Measurements from ENCODE around the gene CX3CL1.
"Not testable (repeated sequence)": the region's sequence is repeated elsewhere in the genome, so short reads cannot be mapped to it uniquely, and the experiment has no call there.

The CX3CL1 gene

GRCh38 chr16:57357330-57358085, 14.8 kb upstream of the CX3CL1 start:
- DNase-seq (ENCODE audit: extremely low read depth in 1 of 2, low read depth in 1 of 2): no peak

GRCh38 chr16:57358086-57358420, 14.2 kb upstream of the CX3CL1 start:
- no peak for DNase-seq (ENCODE audit: extremely low read depth in 1 of 2, low read depth in 1 of 2)

GRCh38 chr16:57358527-57359095, 13.7 kb upstream of the CX3CL1 start, which contains the start of gene CCL22:
CCL22 (plus strand) TSS chr16:57358783; CDS start chr16:57358817, 34 bp downstream.
- peak in 1 of 2 donors; percentile 37 for DNase-seq (ENCODE audit: extremely low read depth in 1 of 2, low read depth in 1 of 2)

GRCh38 chr16:57360321-57360935, 11.9 kb upstream of the CX3CL1 start:
- no peak for DNase-seq (ENCODE audit: extremely low read depth in 1 of 2, low read depth in 1 of 2)

- DNase-seq (ENCODE audit: extremely low read depth in 1 of 2, low read depth in 1 of 2): no peak
Observed at GRCh38 chr16:57361404-57361803, 10.9 kb upstream of the CX3CL1 start.

GRCh38 chr16:57364143-57364542, 8.1 kb upstream of the CX3CL1 start:
- no peak for DNase-seq (ENCODE audit: extremely low read depth in 1 of 2, low read depth in 1 of 2)

GRCh38 chr16:57366544-57367040, 5.7 kb upstream of the CX3CL1 start:
- DNase-seq (ENCODE audit: extremely low read depth in 1 of 2, low read depth in 1 of 2): no peak

GRCh38 chr16:57367116-57367752, 5.1 kb upstream of the CX3CL1 start:
- DNase-seq (ENCODE audit: extremely low read depth in 1 of 2, low read depth in 1 of 2): no peak

GRCh38 chr16:57371494-57372371, 557 bp upstream of the CX3CL1 start:
- no peak for DNase-seq (ENCODE audit: extremely low read depth in 1 of 2, low read depth in 1 of 2)

GRCh38 chr16:57373117-57373947, 1.0 kb downstream of the CX3CL1 start:
- no peak for DNase-seq (ENCODE audit: extremely low read depth in 1 of 2, low read depth in 1 of 2)

- peak in 1 of 2 donors; percentile 3 for DNase-seq (ENCODE audit: extremely low read depth in 1 of 2, low read depth in 1 of 2)
Observed at GRCh38 chr16:57374067-57374534, 1.8 kb downstream of the CX3CL1 start.

GRCh38 chr16:57374925-57375465, 2.7 kb downstream of the CX3CL1 start:
- not testable (repeated sequence) for DNase-seq (ENCODE audit: extremely low read depth in 1 of 2, low read depth in 1 of 2)

GRCh38 chr16:57376313-57376818, 4.1 kb downstream of the CX3CL1 start:
- no peak for DNase-seq (ENCODE audit: extremely low read depth in 1 of 2, low read depth in 1 of 2)

- peak; percentile 39 to 74 for DNase-seq (ENCODE audit: extremely low read depth in 1 of 2, low read depth in 1 of 2)
Observed at GRCh38 chr16:57377080-57377841, 5.0 kb downstream of the CX3CL1 start.

- no peak for DNase-seq (ENCODE audit: extremely low read depth in 1 of 2, low read depth in 1 of 2)
Observed at GRCh38 chr16:57379579-57379978, 7.3 kb downstream of the CX3CL1 start.

GRCh38 chr16:57380671-57381462, 8.6 kb downstream of the CX3CL1 start:
- no peak for DNase-seq (ENCODE audit: extremely low read depth in 1 of 2, low read depth in 1 of 2)

GRCh38 chr16:57381791-57382534, 9.7 kb downstream of the CX3CL1 start:
- DNase-seq (ENCODE audit: extremely low read depth in 1 of 2, low read depth in 1 of 2): no peak

Data from stimulated activated CD8-positive, alpha-beta memory T cell treated with anti-CD3 and anti-CD28 coated beads, Interleukin-7, amount 100 ng/mL, for 48 hours (primary cell).